PFSK-1 (cell line): ENCODE data around the gene RGPD8.

ENCODE experiments used
- POLR2AphosphoS5 ChIP-seq: IDR thresholded peaks from 2 replicates; pipeline ENCODE4 v1.6.1; 2012; ENCODE audit warnings: low read depth, mild to moderate bottlenecking, control low read depth, low read length, moderate library complexity
- SIN3A ChIP-seq: IDR thresholded peaks from 2 replicates; pipeline ENCODE4 v1.6.1; 2012; ENCODE audit warnings: mild to moderate bottlenecking, low read length, moderate library complexity, borderline replicate concordance; ENCODE audit not compliant: insufficient read depth

DNA sequence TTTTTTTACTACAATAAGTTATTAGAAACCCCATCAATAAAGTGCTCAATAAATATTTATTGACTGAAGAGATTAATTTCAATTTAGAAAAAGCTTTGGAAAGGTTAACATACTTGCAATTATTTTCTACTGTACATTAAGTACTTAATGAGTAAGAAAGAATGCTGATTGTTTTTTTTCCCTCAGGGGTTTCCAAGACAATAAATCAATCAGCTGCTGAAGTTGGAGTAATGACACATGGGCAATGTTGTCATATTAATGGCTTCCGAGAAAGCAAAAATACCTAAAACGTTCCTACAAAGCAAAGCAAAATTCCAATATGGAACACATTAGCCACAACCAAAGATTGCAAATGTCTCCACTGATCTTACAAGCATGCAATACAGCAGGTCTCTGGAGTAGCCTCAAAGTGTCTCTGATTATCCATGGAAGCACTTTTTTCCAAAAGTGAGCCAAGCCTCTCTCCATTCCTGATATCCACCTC, 91.3 kb downstream of the RGPD8 start:
- TF ChIP-seq SIN3A (no peak), POLR2AphosphoS5 (no peak)
